T-helper 2 cell treated with Interferon-gamma antibody and Interleukin-4, amounts not matched to agents 100 ng/mL and 5 ng/mL, for 36 hours (primary cell): ENCODE results near the gene TAS2R7. TPM values are rescaled to one million over a fixed set of nuclear protein-coding genes. Genes with fewer than 3 reads are reported as not detected.
"Not testable (repeated sequence)": the region's sequence is repeated elsewhere in the genome, so short reads cannot be mapped to it uniquely, and the experiment has no call there.

ENCODE experiments used
- intact Hi-C: fragments of 100-400 bp; cut with micrococcal nuclease; formaldehyde crosslinking; loops from one replicate; pipeline ENCODE4 v1.15.1; 2023
- total RNA-seq: library from RNA; stranded (reverse); gene quantifications from 2 replicates; pipeline ENCODE4 v1.2.3, GENCODE V29; 2022

Gene TAS2R7
- total RNA-seq = not detected in 2 replicates

GRCh38 chr12:10802587-10802986 lies at the start of gene TAS2R7:
Gene TAS2R7 (minus strand): TSS chr12:10802627. CDS start chr12:10802570, 57 bp downstream.
- intact Hi-C loops = no loop called here

GRCh38 chr12:10851243-10851858 lies 48.9 kb upstream of the TAS2R7 start:
- intact Hi-C loops = no loop called here

GRCh38 chr12:10849425-10849878 lies 47.0 kb upstream of the TAS2R7 start, which contains the start of gene PRR4:
Gene PRR4 (minus strand): TSS chr12:10849475. CDS start chr12:10849437, 38 bp downstream.
- intact Hi-C loops = loop anchor here (1.0 to 2.0 kb wide), 2 partner anchors 133 to 321 kb away; partner anchors contain the start of gene SMIM10L1

- intact Hi-C loops = loop anchor here (2.0 kb wide), 1 partner anchor 323 kb away; the partner anchor contains the start of gene SMIM10L1
These were observed 45.3 kb upstream of the TAS2R7 start for GRCh38 chr12:10847744-10848143.

GRCh38 chr12:10842862-10843261 lies 40.4 kb upstream of the TAS2R7 start:
- intact Hi-C loops = no loop called here

GRCh38 chr12:10838461-10838860 lies 36.0 kb upstream of the TAS2R7 start:
- intact Hi-C loops = no loop called here

- intact Hi-C loops = no loop called here
These were observed 27.6 kb upstream of the TAS2R7 start for GRCh38 chr12:10829994-10830393.

GRCh38 chr12:10826258-10826657 lies 23.8 kb upstream of the TAS2R7 start, which contains the start of gene TAS2R10:
Gene TAS2R10 (minus strand): TSS chr12:10826358. CDS start chr12:10826269, 89 bp downstream.
- intact Hi-C loops = no loop called here

GRCh38 chr12:10824957-10825356 lies 22.5 kb upstream of the TAS2R7 start:
- intact Hi-C loops = no loop called here

GRCh38 chr12:10811883-10812536 lies 9.6 kb upstream of the TAS2R7 start:
- intact Hi-C loops = no loop called here

- intact Hi-C loops = no loop called here
These were observed 7.6 kb upstream of the TAS2R7 start, which contains the start of gene TAS2R9 for GRCh38 chr12:10810068-10810467. Gene TAS2R9 (minus strand): TSS chr12:10810168. CDS start chr12:10810075, 93 bp downstream.

- intact Hi-C loops = no loop called here
These were observed 4.8 kb upstream of the TAS2R7 start, which contains the start of gene TAS2R8 for GRCh38 chr12:10807186-10807585. Gene TAS2R8 (minus strand): TSS chr12:10807286. CDS start chr12:10806980, 306 bp downstream.

GRCh38 chr12:10801741-10802140 lies 686 bp downstream of the TAS2R7 start:
- intact Hi-C loops = no loop called here

- intact Hi-C loops = no loop called here
These were observed 8.2 kb downstream of the TAS2R7 start for GRCh38 chr12:10794222-10794621.

GRCh38 chr12:10791769-10792168 lies 10.7 kb downstream of the TAS2R7 start:
- intact Hi-C loops = not testable (repeated sequence)

GRCh38 chr12:10783252-10783651 lies 19.2 kb downstream of the TAS2R7 start:
- intact Hi-C loops = no loop called here

GRCh38 chr12:10779103-10779502 lies 23.3 kb downstream of the TAS2R7 start:
- intact Hi-C loops = no loop called here

GRCh38 chr12:10771132-10771733 lies 31.2 kb downstream of the TAS2R7 start:
- intact Hi-C loops = loop anchor here (1.0 kb wide), 2 partner anchors 428 to 715 kb away; no protein-coding TSS in a partner anchor

- intact Hi-C loops = no loop called here
These were observed 42.8 kb downstream of the TAS2R7 start for GRCh38 chr12:10759657-10760056.

GRCh38 chr12:10756194-10756593 lies 46.2 kb downstream of the TAS2R7 start:
- intact Hi-C loops = no loop called here

GRCh38 chr12:10753059-10753458 lies 49.4 kb downstream of the TAS2R7 start:
- intact Hi-C loops = loop anchor here (5.0 kb wide), 1 partner anchor 141 kb away; the partner anchor contains the start of gene MAGOHB
